ENCODE measurements around the gene CR2.

DNA sequence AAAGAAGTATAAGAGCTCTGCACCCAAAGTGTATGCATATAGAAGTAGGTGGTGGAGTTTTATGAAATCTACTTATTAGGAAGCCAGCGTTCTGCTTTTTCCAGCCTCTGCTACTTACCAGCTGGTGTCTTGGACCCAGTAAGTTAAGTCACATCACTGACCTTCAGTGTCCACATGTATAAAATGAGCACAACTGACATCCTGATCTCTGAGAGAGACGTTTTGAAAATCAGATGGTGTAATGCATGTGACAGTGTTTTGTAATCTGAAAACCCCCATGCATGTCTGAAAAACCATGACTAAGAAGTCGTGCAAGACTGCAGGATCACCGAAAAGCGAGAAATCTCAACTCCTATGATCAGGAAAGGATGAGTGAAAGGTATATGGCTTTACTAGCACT is 43.8 kb downstream of the CR2 start:
- TF ChIP-seq, protein P1, sequence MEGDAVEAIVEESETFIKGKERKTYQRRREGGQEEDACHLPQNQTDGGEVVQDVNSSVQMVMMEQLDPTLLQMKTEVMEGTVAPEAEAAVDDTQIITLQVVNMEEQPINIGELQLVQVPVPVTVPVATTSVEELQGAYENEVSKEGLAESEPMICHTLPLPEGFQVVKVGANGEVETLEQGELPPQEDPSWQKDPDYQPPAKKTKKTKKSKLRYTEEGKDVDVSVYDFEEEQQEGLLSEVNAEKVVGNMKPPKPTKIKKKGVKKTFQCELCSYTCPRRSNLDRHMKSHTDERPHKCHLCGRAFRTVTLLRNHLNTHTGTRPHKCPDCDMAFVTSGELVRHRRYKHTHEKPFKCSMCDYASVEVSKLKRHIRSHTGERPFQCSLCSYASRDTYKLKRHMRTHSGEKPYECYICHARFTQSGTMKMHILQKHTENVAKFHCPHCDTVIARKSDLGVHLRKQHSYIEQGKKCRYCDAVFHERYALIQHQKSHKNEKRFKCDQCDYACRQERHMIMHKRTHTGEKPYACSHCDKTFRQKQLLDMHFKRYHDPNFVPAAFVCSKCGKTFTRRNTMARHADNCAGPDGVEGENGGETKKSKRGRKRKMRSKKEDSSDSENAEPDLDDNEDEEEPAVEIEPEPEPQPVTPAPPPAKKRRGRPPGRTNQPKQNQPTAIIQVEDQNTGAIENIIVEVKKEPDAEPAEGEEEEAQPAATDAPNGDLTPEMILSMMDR (IDR thresholded peaks at IDR 0.05) = no peak
- TF ChIP-seq CHD2 (IDR thresholded peaks at IDR 0.05; ENCODE audit: low read length, partially characterized antibody) (no peak), GATA2 (CRISPR knock-in tag; IDR thresholded peaks at IDR 0.05) (no peak), RFX5 (IDR thresholded peaks at IDR 0.05; ENCODE audit: low read length) (no peak), GABPA (IDR thresholded peaks at IDR 0.05; ENCODE audit: low read depth) (no peak), TAF1 (IDR thresholded peaks at IDR 0.05; ENCODE audit: borderline replicate concordance, low read depth, low read length) (no peak), POLR2AphosphoS5 (IDR thresholded peaks at IDR 0.05; ENCODE audit: low read depth, low read length) (no peak), RCOR1 (IDR thresholded peaks at IDR 0.05; ENCODE audit: low read length) (no peak), JUND (IDR thresholded peaks at IDR 0.05) (no peak), TEAD4 (IDR thresholded peaks at IDR 0.05; ENCODE audit: borderline replicate concordance, insufficient read depth) (no peak), EZH2phosphoT487 (IDR thresholded peaks at IDR 0.05; ENCODE audit: borderline replicate concordance, low read depth) (no peak), YY1 (IDR thresholded peaks at IDR 0.05; ENCODE audit: low read depth) (no peak)

Measured in SK-N-SH (cell line).